Hematopoietic multipotent progenitor cell treated with erythropoietin and hydrocortisone succinate and interleukin-3 and kit ligand, for 15 days (in vitro differentiated cells): ENCODE measurements around the gene PRSS8.
A peak's percentile ranks its signal among the peaks of the same experiment; 100 is the strongest.

ENCODE experiments used
- DNase-seq: peaks from one replicate; pipeline ENCODE4 v3.0.0-alpha.2; 2015; ENCODE audit warnings: low spot score

PRSS8 gene

DNA sequence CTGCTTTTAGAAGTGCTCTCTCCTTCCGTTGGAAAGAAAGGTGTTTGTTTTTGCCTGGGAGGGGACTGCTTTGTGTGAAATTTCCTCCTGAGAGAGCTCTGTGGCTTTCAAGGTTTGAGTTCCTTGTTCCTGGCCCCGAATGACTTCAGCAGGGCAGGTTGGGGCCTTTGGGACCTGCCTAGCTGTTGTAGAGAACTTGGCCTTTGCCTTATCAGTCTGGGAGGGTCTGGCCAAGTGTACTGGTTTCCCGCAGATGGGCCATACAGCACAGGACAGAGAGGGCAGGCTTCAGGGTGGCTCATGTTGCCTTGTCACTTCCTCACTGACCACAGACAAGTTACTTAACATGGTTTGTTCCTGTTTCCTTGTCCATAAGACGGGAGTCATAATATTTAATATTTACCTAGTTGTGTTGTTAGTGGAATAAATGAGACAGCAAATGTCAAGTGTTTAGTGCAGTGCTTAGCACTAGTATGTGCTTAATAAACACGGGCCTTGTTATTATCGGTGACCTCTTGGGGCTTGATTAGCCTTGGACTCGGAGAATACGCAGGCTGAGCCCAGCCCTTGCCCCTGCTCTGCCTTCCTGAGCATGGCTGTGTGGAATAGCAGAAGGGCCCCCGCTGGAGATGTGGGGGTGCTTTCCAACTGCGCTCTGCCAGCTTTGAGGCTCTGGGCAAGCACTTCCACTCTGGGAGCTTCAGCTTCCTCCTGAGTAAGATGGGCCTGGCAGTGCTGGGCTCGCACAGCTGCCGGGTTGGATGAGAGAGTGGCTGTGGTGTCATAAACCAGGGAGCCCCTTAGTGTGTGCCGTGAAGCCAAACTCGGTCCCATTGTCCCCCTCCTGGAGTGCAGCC lies 6.6 kb downstream of the PRSS8 start:
- peak; percentile 34 for DNase-seq

- no peak for DNase-seq
Observed at GRCh38 chr16:31127182-31127581, 8.3 kb downstream of the PRSS8 start.

DNA sequence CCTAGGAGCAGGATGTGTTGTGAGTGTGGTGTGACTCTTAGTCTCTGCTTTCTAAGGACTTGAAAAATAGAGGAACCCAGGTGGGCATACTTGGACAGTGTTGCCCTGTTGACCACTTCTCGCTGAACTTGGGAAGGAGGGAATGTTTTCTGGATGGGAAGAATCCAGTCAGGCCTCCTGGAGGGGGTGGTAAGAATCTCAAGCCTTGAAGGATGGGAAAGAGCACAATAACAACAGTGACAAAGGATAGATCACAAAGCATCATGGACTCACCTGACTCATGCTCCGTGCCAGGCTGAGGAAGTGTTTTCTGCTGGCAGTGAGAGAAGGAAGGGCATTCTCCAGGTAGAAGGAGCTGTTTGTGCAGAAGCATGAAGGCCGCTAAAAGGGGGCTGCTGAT lies 9.7 kb downstream of the PRSS8 start:
- DNase-seq, result no peak

GRCh38 chr16:31120129-31120528 lies 15.4 kb downstream of the PRSS8 start:
- DNase-seq, result no peak

DNA sequence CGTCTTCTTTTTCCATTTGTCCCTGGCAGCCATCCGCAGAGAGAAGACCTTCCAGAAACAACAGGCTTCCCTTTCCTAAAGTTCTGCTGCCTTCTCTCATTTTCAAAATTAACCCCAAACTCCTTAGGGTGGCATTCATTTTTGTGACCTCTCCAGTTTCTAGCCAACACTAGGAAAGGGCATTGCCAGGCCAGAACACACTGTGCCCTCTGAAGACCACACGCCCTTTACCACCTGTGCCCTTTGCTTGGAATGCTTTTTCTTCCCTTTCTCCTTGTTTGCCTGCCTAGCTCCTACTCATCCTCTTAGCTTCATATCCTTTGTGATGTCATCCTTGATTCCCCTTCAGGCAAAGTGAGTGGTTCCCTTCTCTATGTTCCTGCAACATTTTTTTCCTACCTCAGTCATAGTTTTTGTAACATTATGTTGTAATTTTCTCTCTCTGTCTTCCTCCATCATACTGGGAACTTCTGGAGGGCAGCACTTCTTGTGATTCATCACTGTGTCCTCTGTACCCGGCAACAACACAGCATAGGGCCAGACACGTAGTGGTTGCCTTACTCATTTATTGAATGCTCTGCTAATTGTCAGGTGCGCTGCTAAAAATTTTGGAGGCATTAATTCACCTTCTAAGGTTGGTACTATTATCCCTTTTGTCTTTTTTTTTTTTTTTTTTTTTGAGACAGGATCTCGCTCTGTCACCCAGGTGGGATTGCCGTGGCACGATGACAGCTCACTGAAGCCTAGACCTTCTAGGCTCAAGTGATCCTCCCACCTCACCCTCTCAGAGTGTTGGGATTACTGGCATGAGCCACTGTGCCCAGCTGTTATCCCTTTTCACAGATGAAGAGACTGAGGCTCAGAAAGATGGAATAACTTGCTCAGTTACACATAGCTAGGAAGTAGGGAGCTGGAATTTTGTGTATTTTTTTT lies 17.0 kb downstream of the PRSS8 start:
- DNase-seq, result no peak

DNA sequence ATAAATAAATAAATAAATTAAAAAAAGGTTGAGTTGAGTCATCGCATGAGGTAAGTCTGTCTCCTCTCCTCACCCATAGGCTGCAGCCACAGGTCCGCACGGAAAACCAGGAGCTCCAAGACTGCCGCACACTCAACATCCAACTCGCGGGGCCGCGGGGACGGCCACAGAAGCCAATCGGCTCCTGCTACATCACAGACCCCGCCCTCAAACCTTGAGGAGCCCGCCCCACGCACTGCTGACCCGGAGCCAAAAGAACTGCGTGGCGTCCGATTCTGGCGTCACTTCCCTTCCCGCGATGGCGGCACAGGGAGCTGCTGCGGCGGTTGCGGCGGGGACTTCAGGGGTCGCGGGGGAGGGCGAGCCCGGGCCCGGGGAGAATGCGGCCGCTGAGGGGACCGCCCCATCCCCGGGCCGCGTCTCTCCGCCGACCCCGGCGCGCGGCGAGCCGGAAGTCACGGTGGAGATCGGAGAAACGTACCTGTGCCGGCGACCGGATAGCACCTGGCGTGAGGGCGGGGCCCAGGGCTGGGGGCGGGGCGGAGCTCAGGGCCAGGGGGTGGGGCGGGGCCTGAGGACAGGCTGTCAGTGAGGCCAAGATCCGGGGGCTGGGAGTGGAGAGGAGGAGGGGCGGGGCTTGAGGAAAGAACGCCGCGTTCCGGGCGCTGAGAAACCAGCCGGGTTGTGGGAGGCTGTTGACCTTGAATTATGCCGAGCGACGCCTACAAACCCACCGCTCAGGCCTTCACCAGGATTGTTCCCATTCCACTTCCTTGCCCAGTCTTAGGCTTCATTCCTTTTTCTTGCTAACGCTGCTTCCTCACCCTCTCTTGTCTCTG lies 17.9 kb downstream of the PRSS8 start, which contains the start of gene KAT8:
Gene KAT8, plus strand, starts transcription at position 281 of the 839 bp plus-strand sequence. Its CDS starts 18 bp downstream, at position 299.
- peak; percentile 99 for DNase-seq

DNA sequence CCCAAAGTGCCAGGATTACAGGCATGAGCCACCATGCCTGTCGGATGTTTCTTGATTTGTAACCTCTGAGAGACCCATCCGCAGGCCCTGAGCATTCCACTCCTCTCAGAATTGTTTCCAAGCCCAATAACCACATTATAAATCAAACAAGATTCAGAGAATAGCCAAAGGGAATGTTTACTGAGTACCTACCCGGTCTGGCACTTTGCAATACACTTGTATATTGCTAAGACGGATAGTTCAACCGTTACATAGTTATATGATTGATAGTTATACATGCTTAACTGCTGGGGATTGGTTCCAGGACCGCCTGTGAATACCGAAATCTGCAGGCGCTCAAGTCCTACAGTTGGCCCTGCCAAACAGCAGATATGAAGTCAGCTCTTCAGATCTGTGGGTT lies 21.1 kb downstream of the PRSS8 start:
- no peak for DNase-seq

- DNase-seq, result no peak
Observed at GRCh38 chr16:31113121-31114120, 22.1 kb downstream of the PRSS8 start.

- no peak for DNase-seq
Observed at GRCh38 chr16:31112711-31113110, 22.8 kb downstream of the PRSS8 start.

DNA sequence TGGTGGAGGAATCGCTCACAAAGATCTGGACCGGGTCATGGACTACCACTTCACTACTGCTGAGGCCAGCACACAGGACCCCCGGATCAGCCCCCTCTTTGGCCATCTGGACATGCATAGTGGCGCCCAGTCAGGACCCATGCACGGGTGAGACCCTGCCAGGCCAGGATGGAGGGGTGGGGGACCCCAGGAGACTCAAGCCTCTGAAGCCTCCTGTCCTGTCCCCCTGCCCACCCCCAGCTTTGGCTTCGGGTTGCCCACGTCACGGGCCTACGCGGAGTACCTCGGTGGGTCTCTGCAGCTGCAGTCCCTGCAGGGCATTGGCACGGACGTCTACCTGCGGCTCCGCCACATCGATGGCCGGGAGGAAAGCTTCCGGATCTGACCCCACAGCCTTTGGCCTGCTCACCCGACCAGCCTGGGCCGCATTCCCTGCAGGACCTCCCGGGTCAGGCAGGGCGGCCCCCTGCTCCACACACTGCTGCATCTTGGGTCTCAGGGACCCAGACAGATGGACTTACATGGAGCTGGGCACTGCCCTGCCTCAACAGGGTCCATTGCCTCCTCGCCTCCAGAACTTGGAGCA lies 23.6 kb downstream of the PRSS8 start:
- DNase-seq, result no peak

DNA sequence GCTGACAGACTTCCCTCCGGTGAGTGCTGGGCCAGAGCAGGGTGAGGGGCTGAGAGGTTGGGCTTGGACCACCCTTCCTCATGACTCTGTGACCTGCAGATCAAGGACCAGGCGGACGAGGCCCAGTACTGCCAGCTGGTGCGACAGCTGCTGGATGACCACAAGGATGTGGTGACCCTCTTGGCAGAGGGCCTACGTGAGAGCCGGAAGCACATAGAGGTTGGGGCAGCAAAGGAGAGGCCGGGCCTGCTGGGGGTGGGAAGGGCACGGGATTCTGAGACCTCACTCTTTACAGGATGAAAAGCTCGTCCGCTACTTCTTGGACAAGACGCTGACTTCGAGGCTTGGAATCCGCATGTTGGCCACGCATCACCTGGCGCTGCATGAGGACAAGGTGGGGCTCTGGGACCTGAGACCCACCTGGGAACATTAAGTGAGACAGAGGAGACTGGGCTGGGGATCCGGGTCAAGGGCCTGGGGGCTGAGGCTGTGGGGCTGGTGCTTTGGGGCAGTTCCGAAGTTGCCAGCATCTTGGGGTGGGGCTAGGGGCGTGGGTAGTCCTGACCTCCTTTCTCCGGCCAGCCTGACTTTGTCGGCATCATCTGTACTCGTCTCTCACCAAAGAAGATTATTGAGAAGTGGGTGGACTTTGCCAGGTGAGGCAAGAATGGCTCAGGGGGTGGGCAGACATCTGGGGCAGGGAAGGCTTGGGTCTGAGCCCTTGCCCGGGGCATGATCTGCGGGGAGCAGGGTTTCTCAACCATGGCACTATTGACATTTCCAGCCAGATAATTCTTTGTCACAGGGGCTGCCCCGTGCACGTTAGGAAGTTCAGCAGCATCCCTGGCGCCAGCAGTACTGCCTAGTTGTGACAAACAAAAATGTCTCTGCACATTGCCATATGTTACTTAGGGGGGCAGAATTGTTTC lies 25.2 kb downstream of the PRSS8 start:
- DNase-seq, result no peak

GRCh38 chr16:31109622-31110021 lies 25.9 kb downstream of the PRSS8 start:
- no peak for DNase-seq

DNA sequence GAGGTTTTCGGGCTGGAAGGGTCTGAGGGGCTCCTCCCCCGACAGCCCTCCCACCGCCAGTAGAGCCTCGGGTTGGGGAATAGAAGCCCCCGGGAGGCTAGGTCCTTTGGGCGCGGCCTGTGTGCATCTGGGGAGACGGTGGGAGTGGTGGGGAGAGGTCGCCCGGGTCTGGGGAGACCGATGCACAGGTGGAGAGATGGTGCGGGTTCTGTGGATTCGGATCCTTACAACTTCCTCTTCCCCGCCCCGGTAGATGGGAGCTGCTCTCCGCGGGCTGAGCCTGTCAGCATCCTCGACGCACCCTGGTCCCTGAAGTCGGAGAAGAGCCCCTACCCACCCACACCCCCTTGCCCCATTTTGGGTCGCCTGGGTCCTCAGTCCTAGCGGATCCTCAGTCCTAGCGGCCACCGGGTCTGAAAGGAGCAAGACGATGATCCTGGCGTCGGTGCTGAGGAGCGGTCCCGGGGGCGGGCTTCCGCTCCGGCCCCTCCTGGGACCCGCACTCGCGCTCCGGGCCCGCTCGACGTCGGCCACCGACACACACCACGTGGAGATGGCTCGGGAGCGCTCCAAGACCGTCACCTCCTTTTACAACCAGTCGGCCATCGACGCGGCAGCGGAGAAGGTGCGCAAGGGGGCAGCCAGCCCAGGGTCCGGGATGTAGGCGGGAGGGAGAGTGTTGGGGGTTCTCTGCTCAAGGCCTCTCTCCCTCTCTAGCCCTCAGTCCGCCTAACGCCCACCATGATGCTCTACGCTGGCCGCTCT lies 26.6 kb downstream of the PRSS8 start:
- DNase-seq, result no peak

DNA sequence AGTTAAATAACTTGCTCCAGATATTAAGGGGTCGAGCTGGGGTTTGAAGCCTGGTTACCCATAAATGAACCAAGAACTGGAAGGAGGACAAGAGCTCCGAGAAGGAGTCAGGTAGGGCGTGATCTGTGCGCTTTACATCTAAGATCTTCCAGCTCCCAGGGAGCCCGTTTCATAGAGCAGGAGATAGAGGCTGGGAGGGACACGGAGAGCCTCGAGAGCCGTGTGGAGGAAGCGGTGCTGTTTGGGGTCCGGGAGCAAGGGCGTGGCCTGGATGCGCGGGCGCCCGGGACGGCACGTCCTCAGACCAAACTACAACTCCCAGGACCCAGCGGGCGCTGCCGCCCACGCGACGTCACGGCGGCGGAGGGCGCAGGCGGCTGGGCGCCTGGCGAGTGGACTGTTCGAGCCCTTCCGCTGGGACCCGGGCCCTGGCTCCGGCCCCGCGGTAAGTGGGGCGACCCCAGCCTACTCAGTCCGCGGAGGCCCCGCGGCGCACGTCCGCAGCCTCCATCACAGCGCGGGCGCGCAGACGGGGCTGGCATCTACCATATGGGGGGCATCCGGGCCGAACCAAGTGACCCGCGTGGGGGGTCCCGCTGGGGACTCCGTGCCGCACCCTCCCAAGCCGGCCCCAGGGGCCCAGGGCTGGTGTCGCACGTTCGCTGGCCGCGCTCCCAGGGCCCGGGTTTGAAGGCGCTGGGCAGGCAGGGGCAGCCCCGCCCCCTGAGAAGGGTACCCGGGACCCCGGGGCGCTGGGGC lies 27.3 kb downstream of the PRSS8 start, which contains the start of gene BCKDK:
Gene BCKDK, plus strand, starts transcription at position 352 of the 759 bp plus-strand sequence. CDS start 838 bp downstream, outside the sequence.
- DNase-seq, result peak; percentile 72

GRCh38 chr16:31107465-31107867 lies 28.1 kb downstream of the PRSS8 start:
- DNase-seq, result no peak

DNA sequence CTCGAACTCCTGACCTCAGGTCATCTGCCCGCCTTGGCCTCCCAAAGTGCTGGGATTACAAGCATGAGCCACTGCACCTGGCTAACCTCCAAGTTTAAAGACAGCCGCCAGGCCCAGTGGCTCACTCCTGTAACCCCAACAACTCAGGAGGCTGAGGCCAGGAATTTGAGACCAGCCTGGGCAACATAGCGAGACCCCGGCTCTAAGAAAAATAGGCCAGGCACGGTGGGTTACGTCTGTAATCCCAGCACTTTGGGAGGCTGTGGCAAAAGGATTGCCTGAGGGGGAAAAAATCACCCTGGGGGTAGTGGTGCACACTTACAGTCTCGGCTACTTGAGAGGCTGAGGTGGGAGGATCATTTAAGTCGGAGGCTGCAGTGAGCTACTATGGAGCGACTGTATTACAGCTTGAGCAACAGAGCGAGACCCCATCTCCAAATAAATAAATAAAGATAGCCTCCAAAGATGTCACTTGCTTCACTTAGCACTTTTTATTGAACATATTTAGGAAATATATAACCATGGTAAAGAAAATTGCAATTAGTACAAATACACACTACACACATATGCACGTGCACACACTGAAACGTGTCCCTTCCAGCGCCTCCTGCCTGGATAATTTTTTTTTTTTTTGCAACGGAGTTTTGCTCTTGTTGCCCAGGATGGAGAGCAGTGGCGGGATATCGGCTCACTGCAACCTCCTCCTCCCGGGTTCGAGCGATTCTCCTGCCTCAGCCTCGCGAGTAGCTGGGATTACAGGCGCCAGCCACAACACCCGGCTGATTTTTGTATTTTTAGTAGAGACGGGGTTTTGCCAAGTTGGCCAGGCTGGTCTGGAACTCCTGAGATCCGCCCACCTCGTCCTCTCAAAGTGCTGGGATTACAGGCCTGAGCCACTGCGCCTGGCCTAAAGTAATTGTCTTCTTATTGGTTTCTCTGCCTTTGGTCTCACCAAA lies 28.7 kb downstream of the PRSS8 start:
- DNase-seq, result no peak
